GM10847 (cell line): ENCODE data around the gene SYS1.

Experiments used
- POLR2A ChIP-seq: IDR thresholded peaks from 2 replicates; pipeline ENCODE4 v1.6.1; 2011; ENCODE audit not compliant: insufficient read length; ENCODE audit errors: extremely low read depth

The SYS1 gene

DNA sequence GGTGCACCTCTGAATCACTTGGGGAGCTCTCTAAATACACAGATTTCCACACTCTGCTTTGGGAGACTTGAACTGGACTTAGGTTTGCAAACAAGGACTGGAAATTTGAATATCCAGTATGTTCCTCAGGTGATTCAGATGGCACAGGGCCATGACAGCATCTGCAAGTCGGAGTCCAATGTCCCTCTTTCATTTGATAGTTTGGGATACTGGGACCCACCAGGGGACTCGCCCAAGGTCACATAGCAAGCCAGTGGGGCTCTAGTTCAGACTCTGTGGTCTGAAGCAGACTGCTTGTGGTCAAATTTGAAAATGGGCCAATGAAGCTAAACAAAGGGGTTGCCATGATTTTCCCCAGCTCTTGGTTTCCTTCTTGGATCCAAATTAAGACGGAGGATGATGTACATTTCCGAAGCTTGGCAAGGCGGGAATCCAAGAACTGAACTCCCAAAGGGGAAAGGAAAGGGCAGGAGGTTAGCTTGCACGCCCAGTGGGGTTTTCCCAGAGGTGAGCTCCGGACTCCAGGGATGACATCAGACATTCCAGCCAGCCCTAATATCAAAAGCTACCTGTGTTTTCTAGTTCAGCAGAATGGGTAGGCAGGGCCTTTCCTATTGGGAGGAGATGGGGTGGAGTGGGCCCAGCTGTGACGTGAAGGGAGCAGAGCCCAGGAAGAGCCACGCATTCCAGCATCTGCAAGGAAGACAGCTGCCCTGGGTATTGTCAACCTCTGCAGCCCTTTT is 3.4 kb upstream of the SYS1 start:
- no peak for TF ChIP-seq POLR2A

DNA sequence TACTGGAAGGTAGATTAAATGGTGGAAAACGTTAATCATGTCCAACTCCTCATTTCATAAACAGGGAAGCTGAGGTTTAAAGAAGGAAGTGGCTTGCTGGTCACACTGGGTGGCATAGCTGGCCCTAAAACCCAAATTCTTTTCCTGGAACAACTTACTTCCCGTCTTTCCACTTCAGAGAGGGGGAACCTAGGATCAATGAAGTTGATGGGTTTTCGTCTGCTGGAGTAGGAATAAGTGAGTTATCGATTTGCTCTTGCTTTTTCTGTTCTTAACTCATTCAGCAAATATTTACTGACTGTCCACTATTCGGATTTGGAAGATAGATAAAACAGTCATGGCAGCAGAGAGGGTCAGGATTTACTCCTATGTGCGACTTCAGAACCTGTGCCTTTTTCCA is 1.2 kb upstream of the SYS1 start:
- TF ChIP-seq POLR2A, result no peak

DNA sequence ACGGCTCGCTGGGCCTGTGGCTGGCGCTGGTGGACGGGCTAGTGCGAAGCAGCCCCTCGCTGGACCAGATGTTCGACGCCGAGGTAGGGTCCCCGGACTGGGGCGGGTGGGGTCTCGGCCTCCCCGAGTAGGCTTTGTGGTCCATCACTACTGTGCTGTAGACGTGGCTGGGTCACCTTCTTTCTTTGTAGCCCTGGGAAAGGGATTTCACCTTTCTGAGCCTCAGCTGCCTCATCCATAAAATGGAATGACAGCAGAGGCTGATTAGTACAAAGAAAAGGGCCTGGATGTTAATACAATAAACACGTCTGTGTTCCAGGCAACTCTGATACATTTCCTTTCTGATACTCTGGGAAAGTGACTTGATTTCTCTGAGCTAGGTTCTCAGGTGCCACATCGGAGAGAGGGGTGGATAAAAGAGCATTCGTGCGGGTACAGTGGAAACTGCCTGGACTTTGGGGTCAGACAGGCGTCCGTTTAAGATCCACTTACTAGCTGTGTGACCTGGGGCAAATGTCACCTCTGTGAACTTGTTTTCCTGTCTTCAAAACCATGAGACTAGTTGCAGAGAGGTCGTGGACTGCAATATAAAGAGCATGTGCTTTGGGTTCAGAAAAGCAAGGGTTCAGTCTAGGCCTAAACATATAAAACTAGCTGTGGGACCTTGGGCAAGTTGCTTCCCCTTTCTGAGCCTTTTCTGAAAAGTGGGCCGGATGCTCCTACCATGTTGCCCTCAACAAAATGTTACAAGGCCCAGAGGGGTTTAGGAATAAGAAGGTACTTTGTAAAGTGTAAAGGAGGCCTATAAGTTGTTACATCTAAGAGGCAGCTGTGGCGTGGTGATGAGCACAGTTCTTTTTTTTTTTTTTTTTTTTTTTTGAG is 896 bp downstream of the SYS1 start:
- TF ChIP-seq POLR2A, result no peak

DNA sequence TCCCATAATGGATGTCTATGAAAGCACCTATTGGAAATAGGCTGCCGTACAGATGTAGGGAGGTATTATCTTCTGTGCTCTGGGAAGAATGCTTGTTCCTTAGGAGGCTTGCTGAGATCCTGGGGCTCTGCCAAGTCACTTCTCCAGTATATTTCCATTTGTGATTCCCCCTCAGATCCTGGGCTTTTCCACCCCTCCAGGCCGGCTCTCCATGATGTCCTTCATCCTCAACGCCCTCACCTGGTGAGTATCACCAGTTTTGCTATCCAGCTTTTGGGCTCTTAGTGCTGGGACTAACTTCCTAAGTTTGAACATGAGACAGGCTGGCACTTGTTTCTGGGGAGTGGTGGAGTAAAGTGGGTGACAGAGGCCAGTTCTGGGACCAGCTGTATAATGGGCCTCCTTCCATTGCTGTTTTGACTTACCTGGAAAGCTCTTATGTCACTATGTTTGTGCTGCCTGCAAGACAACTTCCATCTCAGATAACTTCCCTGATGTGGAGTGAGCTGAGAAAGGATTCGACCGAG is 2.6 kb downstream of the SYS1 start:
- TF ChIP-seq POLR2A, result no peak

DNA sequence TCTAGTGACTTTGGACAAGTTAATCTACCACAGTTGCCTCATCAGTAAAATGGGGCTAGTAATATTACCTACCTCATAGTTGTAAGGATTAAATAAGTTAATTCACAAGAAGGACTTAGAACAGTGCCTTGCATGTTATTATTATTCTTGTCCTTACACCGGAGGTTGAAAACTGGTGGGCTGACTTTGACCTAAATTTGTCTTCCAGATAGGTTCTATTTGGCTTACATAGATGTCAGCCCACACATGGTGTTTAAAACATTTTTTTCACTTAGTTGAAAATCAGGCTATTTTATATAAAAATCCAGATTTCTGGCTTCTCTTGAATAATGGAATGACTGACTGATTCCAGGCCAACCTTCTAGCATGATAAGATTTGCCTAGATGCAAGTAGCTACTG is 3.2 kb downstream of the SYS1 start:
- no peak for TF ChIP-seq POLR2A

DNA sequence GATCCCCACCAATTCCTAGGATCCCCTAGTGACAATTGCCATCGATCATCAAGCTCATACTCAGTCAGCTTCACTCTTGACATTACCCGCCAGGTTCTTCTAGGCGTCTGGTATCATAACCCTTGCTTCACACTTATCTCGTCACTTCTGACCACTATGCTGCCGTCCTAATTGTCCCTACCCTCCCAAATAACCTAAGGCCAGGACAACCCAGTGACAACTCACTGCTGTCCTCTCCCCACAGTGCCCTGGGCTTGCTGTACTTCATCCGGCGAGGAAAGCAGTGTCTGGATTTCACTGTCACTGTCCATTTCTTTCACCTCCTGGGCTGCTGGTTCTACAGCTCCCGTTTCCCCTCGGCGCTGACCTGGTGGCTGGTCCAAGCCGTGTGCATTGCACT is 3.7 kb downstream of the SYS1 start:
- TF ChIP-seq POLR2A, result no peak

DNA sequence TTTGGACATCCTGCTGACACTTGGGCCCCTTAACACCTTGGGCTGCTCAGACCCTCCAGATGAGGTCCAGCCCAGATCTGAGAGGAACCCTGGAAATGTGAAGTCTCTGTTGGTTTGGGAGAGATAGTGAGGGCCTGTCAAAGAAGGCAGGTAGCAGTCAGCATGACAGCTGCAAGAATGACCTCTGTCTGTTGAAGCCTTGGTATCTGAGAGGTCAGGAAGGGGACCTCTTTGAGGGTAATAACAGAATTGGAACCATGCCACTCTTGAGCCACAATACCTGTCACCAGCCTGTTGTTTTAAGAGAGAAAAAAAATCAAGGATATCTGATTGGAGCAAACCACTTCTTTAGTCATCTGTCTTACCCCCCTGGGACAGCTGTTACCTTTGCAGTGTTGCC is 4.2 kb downstream of the SYS1 start:
- TF ChIP-seq POLR2A, result no peak

DNA sequence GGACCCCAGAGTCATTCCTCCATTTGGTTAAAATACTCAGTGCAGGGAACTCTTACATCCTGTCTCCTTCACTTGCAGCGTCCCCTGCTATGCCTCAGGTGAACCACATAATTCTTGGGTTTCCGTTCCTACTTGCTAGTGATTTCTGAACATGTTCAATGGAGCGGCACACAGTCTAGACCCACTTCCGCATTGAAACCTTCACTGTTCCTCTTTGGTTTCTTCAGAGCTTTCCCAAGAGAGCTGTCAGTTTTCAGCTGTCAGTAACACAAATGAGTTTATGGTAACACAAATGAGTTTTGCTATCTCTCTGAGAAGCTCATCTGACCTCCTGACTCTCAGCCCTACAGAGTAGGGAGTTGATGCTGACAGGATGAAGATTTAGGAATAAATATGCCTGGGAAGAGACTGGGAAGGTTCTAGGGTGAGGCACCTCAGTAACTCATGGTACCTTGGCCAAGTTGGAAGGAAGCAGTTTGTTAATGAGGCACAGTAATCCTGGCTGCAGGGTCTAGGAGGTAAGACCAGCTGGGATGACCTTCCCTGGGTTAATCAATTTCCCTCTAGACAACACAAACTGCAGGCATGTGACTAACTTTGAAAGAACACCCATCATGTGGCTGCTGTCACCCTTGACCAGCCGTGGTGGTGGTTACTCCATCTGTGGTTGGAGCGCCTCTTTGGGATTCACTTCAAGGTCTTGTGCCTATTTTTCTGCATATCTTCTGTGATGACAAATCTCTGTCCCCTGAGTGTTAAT is 5.4 kb downstream of the SYS1 start:
- TF ChIP-seq POLR2A, result no peak

DNA sequence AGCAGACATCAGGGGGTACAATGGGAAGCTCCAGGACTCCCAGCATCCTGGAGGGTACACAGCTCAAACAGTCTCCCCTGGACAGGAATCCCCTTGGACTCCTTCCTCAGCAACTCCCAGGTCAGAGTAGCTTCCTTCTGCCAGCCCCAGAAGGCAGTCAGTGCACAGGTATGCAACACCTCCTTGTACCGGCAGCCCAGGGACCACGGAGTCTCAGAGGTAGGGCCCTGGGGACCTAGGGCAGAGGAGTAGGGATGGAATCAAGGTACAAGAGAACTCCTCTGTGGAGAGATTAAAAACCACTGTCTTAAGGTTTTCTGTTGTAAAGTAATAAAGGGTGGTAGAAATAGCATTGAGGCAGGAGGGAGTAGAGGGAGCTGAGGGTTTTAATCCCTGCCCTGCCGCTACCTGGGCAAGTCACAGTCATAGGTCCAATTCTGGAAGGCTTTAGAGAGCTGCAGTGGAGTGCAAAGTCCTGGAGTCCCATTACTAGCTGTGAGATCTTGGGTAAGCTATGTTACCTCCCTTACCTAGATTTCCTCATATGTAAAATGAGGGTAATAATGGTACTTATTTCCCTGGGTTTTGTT is 7.7 kb downstream of the SYS1 start:
- no peak for TF ChIP-seq POLR2A

DNA sequence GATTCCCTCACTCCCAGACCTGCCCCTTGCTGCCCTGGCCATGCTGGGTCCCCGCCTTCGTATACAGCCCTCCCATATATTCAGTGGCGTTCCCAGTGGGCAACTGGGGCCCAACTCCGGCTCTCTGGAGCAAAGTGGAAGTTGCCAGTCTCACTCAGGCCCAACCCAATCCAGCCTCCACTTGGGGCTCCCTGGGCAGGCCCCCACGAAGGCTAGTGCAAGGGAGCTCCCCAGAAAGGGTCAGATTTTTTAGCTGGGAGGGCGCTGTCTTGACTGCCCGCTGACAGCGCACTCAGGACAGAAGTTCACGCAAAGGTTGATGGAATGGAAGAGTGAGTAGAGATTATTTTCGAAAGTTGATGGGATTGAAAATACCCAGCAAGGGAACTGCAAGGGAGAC is 9.3 kb downstream of the SYS1 start:
- TF ChIP-seq POLR2A, result no peak

DNA sequence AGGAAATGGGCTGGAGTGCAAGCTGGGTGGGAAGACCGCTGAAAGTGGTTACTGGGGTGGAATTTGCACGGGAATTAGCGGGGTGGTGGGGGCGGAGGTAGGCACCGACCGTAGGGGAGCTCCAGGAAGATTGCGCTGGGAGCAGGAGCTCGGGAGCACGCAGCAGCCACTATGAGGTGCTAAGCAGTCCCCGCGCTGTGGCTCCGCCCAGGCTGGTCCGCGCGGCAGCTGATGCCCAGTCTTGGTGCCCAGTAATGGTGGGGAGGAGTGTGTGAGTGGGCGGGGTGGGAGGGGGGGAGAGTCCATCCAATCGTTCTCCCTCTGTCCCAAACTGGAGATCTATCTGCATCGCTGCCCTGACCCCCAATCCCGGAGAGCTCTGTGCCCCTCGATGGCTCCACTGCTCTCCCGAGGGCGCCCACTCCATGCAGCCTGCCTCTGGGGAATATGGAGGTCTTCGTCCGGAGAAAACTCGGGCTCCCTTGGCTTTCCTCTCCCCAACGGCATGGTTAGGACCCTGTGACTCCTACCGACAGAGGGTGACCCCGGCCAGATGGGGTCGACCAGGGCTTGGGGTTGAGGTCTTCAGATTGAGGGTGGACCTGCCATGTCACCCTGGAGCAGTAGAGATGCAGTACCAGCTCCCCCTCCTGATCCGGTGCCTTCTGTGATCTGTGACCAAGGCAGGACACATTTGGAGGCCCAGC is 9.8 kb downstream of the SYS1 start:
- no peak for TF ChIP-seq POLR2A

DNA sequence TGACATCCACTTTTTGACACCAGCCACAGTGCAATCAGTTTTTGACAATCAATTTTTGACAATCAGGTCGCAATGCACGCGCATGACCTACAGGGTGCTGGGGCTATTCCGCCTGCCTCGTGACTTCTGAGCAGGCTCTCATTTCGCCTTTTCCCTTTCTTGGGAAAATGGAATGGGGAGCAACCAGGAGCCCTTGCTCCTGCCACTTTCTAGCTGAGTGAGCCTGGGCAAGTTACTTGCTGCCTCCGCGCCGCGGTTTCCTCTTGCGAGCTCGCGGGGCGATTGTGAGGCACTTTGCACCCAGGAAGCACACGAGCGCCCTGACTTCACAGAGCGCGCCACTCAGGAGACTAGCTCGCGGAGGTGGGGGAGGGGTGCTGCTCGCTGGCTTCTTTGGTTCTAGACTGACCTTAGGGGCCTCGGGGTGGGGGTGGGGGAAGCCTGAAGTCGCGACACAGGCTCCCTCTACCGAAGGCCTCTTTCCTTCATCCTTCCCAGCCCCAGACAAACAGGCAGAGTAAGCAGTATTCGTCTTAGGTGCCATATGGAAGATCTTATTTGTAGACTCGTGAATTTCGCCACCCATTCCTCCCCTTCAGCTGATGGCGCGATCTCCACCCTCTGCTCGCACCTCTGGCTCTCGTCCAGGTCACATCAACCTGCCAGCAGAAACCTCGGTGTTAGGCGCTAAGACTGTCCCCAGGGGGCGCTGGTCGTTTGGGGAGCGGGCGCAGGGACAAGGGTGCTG is 10.6 kb downstream of the SYS1 start:
- TF ChIP-seq POLR2A, result no peak

DNA sequence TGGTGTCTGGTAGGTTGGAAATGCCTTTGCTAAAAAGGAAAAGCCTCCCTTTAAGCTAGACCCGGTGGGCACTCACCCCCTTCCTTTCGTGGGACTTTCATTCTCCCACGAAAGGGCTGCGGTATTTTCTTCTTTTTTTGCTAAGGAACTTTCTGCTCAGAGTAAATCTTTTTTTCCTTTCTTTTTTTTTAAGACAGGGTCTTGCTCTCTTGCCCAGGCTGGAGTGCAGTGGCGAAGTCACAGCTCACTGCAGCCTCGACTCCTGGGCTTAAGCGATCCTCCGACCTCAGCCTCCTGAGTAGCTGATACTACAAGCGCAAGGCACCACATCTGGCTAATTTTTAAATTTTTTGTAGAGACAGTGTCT is 11.1 kb downstream of the SYS1 start:
- TF ChIP-seq POLR2A, result no peak

DNA sequence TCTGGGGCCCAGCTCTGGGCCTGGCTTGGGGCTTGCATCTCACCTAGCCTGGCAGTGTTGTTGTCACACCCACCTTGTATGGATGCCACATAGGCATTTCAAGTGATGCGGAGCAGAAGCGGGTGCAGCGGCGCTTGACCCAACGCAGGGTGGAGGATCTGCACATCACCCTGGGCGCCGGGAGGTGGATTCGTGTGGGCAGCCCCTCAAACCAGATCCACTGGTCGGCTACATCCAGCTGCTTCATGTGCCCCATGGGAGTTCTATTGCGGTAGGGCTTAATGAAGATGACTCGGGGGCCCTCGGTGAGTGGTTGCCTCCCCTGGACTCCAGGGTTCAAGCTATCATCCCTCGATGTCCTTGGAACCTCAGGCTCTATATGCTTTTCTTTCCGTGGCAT is 12.0 kb downstream of the SYS1 start:
- TF ChIP-seq POLR2A, result no peak
